Left lung (tissue), 10 donors: Measurements from ENCODE around the gene PRKAA1. TPM values are rescaled to one million over a fixed set of nuclear protein-coding genes. Genes with fewer than 3 reads are reported as not detected.
"Not testable (repeated sequence)": the region's sequence is repeated elsewhere in the genome, so short reads cannot be mapped to it uniquely, and the experiment has no call there.

Experiments used
- ATAC-seq: fragments of 200-7000 bp; cut with Tn5 transposase; one replicate; pipeline ENCODE4 v1.9.1; 2020; ENCODE audit warnings: moderate library complexity
- DNase-seq, 4 donors: peaks; one replicate each; pipeline ENCODE4 v3.0.0-alpha.2; 2013 to 2020
- H3K27ac ChIP-seq, 2 donors: fragments of 200-600 bp; sonication (generic) in 1 of 2; one replicate each; pipeline versions ENCODE4 v1.5.0 to v1.8.0; 2020 to 2021
- H3K27me3 ChIP-seq, 2 donors: fragments of 200-600 bp; sonication (generic) in 1 of 2; one replicate each; pipeline versions ENCODE4 v1.5.0 to v1.8.0; 2020 to 2021
- H3K36me3 ChIP-seq, 2 donors: fragments of 200-600 bp; sonication (generic) in 1 of 2; one replicate each; pipeline versions ENCODE4 v1.5.0 to v1.8.0; 2020 to 2021
- H3K4me1 ChIP-seq, 2 donors: fragments of 200-600 bp; one replicate each; pipeline ENCODE4 v1.8.0; 2021
- H3K4me3 ChIP-seq, 2 donors: fragments of 200-600 bp; sonication (generic) in 1 of 2; one replicate each; pipeline versions ENCODE4 v1.5.0 to v1.8.0; 2020 to 2021; ENCODE audit warnings: mild to moderate bottlenecking in 1 of 2
- H3K9me3 ChIP-seq, 2 donors: fragments of 200-600 bp; sonication (generic) in 1 of 2; one replicate each; pipeline versions ENCODE4 v1.5.0 to v1.8.0; 2020 to 2021
- intact Hi-C, 2 donors: fragments of 100-400 bp; cut with DNase I; formaldehyde crosslinking; loops; one replicate each; pipeline versions ENCODE4 v1.11.2 to v1.14.2; 2022
- polyA plus RNA-seq, 6 donors: library from polyadenylated mRNA; unstranded; fragments of 120-200 nt; gene quantifications; one replicate each; pipeline ENCODE4 v1.2.1, GENCODE V29; 2013; ENCODE audit not compliant: insufficient read length in 6 of 6
- total RNA-seq, 2 donors: library from RNA; stranded (reverse); fragmentation: NEBNext Ultra II Directional; extraction: Animal tissue kit (Norgen Biotek cat#: 25700); gene quantifications; one replicate each; pipeline ENCODE4 v1.2.1, GENCODE V29; 2021
- TF ChIP-seq, protein P1 (sequence below), 2 donors: fragments of 200-600 bp; sonication (generic) in 1 of 2; IDR thresholded peaks; one replicate each; pipeline versions ENCODE4 v1.5.0 to v1.8.0; 2021; ENCODE audit warnings: antibody characterized with exemption in 2 of 2
- donor health status: DM: no; HTN: yes; CAD: no.
- donor health status: DM: no; HTN: no; CAD: no.

Gene PRKAA1
- total and polyA plus RNA-seq, 8 donors = 71.2 to 85.7 (median 78.4) TPM

DNA sequence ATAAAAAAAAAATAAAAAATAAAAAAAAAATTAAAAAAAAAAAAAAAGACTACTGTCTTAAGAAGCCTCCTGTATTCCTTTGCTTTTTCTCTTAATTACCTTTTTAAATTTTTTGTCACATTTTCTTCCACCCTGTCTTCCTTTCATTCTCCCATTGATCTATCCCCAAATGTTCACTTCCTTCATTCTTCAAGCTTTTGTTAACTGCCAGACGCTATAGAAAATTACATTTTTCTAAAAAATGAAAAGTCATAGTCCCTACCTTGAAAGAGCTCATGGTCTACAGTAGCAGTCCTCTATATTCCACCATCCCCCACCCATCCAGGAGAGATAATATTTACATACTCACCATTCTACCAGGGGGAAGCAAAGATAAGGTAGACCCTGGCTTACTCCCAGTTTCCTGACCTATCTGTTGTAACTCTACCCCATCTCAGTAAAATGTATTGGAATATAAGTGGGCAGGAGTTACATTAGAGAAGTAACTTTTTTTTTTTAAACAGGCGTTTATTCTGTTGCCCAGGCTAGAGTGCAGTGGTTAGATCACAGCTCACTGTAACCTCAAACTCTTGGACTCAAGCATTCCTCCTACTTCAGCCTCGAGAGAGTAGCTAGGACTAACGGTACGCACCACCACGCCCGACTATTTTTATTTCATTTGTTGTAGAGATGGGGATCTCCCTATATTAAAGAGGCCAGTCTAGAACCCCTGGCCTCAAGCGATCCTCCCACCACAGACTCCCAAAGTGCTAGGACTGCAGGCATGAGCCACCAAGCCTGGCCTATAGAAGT is 3.8 kb upstream of the PRKAA1 start:
- TF ChIP-seq, protein P1, sequence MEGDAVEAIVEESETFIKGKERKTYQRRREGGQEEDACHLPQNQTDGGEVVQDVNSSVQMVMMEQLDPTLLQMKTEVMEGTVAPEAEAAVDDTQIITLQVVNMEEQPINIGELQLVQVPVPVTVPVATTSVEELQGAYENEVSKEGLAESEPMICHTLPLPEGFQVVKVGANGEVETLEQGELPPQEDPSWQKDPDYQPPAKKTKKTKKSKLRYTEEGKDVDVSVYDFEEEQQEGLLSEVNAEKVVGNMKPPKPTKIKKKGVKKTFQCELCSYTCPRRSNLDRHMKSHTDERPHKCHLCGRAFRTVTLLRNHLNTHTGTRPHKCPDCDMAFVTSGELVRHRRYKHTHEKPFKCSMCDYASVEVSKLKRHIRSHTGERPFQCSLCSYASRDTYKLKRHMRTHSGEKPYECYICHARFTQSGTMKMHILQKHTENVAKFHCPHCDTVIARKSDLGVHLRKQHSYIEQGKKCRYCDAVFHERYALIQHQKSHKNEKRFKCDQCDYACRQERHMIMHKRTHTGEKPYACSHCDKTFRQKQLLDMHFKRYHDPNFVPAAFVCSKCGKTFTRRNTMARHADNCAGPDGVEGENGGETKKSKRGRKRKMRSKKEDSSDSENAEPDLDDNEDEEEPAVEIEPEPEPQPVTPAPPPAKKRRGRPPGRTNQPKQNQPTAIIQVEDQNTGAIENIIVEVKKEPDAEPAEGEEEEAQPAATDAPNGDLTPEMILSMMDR (IDR thresholded peaks at IDR 0.05) = no peak
- H3K4me1 ChIP-seq = peaks cover under 1 to 9% of the 10 kb centered on the region in 2 donors
- no peaks in the 10 kb centered on the region for H3K27me3 ChIP-seq
- no peak for DNase-seq
- ATAC-seq = no peak
- H3K9me3 ChIP-seq = no peaks in the 10 kb centered on the region
- intact Hi-C loops = no loop called here
- no peak overlapping the region for H3K4me3 ChIP-seq
- H3K36me3 ChIP-seq = no peaks in the 10 kb centered on the region
- no peak overlapping the region for H3K27ac ChIP-seq

DNA sequence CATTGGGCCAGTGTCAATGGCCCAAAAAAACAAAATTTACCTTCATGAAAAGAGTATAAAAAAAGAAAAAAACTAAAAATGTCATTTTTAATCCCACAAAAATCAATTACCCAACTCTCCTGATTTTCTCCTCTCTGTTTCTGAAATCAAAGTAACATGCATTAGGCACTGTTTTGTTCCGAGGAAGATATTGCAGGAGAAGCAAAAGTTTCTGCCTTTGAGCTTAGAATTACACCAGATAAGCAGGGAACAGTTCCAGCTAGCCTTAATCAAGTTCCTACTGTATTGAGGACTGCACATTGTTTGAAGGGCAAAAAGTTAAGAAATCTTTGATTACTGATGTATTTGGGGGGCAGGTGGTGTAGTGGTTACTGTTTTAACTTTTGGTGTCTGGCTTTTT is 1.1 kb upstream of the PRKAA1 start:
- intact Hi-C loops = no loop called here
- Histone ChIP-seq H3K27ac (no peak overlapping the region), H3K4me1 (peaks cover 6 to 29% of the 10 kb centered on the region in 2 donors), H3K9me3 (no peaks in the 10 kb centered on the region), H3K36me3 (no peaks in the 10 kb centered on the region), H3K27me3 (no peaks in the 10 kb centered on the region), H3K4me3 (peak overlapping the region in 1 of 2 donors; percentile 87)
- no peak for ATAC-seq
- no peak for DNase-seq
- TF ChIP-seq, protein P1 (IDR thresholded peaks at IDR 0.05) = no peak

DNA sequence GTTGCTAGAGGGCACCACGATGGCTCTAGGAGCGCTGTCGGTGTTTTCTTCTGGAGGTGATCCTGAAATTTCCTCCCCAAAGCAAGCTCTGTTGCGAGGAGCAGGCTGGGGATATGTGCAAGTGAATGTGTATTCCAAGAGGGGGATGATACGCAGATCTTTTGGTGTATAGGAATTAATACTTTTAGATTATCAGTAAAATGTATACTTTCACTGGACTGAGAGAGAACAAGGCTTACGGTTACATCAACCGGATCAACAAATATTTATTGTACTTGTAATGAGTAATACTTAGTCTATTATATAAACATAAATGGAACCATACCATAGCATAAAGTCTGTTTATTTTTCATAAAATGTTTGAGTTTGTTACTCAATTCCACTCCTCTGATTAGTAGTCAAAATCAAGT is 632 bp upstream of the PRKAA1 start:
- H3K36me3 ChIP-seq = no peaks in the 10 kb centered on the region
- TF ChIP-seq, protein P1 (IDR thresholded peaks at IDR 0.05) = no peak
- ATAC-seq = no peak
- H3K4me1 ChIP-seq = peaks cover 6 to 33% of the 10 kb centered on the region in 2 donors
- DNase-seq = no peak
- peak overlapping the region; percentile 85 to 93 for H3K27ac ChIP-seq
- H3K9me3 ChIP-seq = no peaks in the 10 kb centered on the region
- intact Hi-C loops = no loop called here
- peak overlapping the region; percentile 78 to 87 for H3K4me3 ChIP-seq
- H3K27me3 ChIP-seq = no peaks in the 10 kb centered on the region

DNA sequence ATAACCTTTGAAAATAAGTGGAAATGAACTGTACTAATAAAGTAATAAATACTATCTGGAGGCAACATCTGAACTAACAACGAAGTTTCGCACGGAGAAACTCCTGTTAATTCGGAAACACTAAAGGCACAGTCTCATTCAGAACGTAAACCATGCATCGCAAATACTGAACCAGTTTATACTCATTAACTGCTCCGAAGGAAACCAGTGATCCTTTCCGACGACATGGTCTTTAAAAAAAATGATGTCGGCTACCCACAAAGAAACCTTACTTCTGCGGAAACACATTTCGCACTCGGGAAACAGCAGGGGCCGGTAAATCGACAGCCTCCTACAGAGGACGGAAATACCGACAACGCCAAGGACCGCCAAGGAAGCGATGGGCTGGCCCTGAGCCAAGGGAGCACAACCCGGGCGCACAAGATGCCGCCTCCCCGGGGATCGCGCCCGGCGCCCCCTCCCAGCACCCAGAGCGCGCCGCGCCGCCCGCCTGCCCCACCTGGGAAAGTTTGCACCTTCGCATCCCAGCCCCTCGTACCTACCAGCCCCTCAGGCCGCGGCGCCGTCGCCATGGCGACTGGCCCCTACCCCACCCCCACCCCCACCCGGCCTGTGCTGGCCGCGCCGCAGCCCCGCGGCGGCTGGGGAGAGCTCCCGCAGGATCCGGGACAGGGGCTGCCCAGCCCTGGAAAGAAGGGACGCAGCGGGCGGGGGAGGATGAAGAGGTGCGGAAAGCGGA is 732 bp downstream of the PRKAA1 start:
- TF ChIP-seq, protein P1 (IDR thresholded peaks at IDR 0.05) = no peak
- DNase-seq = peak; percentile 61 to 93 (median 72)
- peak overlapping the region; percentile 85 to 93 for H3K27ac ChIP-seq
- intact Hi-C loops = no loop called here
- no peaks in the 10 kb centered on the region for H3K9me3 ChIP-seq
- H3K27me3 ChIP-seq = no peaks in the 10 kb centered on the region
- H3K4me3 ChIP-seq = peak overlapping the region; percentile 78 to 87
- H3K4me1 ChIP-seq = peaks cover 6 to 44% of the 10 kb centered on the region in 2 donors
- no peaks in the 10 kb centered on the region for H3K36me3 ChIP-seq
- peak; percentile 64 for ATAC-seq

DNA sequence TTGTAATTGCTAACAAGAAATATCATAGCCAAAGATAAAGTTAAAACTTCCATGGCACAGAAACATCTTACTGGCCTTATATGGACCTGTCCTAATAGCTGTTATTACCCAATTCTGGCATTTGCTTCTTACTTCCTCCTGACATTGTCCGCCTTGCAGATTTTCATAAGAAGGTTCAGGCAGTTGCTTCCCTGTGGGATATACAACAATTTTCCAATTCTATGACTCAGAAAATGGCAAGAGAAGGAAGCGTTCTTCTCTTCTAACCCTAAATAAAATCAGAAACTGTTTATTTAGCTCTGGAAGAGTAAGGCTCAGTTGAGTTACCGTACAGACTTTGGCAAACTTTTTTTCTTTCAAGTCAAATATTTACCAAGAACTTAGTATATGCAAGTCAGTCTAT is 1.7 kb downstream of the PRKAA1 start:
- no peaks in the 10 kb centered on the region for H3K27me3 ChIP-seq
- H3K27ac ChIP-seq = peak overlapping the region; percentile 85 to 93
- peak overlapping the region; percentile 78 to 87 for H3K4me3 ChIP-seq
- H3K9me3 ChIP-seq = no peaks in the 10 kb centered on the region
- DNase-seq (no peak), ATAC-seq (peak; percentile 6)
- intact Hi-C loops = no loop called here
- peaks cover 6 to 54% of the 10 kb centered on the region in 2 donors for H3K4me1 ChIP-seq
- no peaks in the 10 kb centered on the region for H3K36me3 ChIP-seq
- TF ChIP-seq, protein P1 (IDR thresholded peaks at IDR 0.05) = no peak

DNA sequence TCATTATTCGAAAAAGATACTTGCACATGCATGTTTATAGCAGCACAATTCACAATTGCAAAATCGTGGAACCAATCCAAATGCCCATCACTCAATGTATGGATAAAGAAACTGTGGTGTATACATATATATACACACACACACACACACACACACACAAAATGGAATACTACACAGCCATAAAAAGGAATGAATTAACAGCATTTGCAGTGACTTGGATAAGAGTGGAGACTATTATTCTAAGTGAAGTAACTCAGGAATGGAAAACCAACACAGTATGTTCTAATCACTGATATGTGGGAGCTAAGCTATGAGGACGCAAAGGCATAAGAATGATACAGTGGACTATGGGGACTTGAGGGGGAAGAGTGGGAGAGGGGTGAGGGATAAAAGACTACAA is 3.3 kb downstream of the PRKAA1 start:
- DNase-seq, H3K4me3 ChIP-seq, H3K27me3 ChIP-seq, intact Hi-C loops, ATAC-seq, H3K36me3 ChIP-seq, H3K9me3 ChIP-seq, H3K27ac ChIP-seq: not testable (repeated sequence)
- peaks cover 6 to 70% of the 10 kb centered on the region in 2 donors for H3K4me1 ChIP-seq

DNA sequence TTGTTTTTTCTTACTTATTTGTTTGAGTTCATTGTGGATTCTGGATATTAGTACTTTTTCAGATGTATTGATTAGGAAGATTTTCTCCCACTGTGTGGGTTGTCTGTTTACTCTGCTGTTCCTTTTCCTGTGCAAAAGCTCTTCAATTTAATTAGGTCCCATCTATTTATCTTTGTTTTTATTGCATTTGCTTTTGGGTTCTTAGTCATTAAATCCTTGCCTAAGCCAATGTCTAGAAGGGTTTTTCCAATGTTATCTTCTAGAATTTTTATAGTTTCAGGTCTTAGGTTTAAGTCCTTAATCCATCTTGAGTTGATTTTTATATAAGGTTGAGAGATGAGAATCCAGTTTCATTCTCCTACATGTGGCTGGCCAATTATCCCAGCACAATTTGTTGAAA is 3.8 kb downstream of the PRKAA1 start:
- H3K36me3 ChIP-seq, H3K9me3 ChIP-seq, H3K27ac ChIP-seq, intact Hi-C loops, ATAC-seq, DNase-seq, H3K27me3 ChIP-seq, H3K4me3 ChIP-seq: not testable (repeated sequence)
- peaks cover 6 to 75% of the 10 kb centered on the region in 2 donors for H3K4me1 ChIP-seq

DNA sequence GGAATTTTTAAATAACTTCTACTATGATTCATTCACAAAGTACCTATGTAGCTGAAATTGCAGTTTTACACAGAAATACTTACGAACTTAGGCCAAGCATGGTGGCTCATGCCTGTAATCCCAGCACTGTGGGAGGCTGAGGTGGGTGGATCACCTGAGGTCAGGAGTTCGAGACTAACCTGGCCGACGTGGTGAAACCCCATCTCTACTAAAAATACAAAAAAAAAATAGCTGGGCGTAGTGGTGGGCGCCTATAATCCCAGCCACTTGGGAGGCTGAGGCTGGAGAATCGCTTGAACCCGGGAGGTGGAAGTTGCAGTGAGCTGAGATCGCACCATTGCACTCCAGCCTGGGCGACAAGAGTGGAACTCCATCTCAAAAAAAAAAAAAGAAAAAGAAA is 5.5 kb downstream of the PRKAA1 start:
- H3K9me3 ChIP-seq, DNase-seq, intact Hi-C loops, ATAC-seq, H3K27me3 ChIP-seq, H3K27ac ChIP-seq, H3K4me3 ChIP-seq: not testable (repeated sequence)
- H3K4me1 ChIP-seq = peaks cover 6 to 68% of the 10 kb centered on the region in 2 donors
- peaks cover 0 to 11% of the 10 kb centered on the region in 2 donors for H3K36me3 ChIP-seq
